Thyroid gland (tissue), 4 donors: ENCODE results near the gene MPST. TPM values are rescaled to one million over a fixed set of nuclear protein-coding genes. Genes with fewer than 3 reads are reported as not detected.

Source experiments
- DNase-seq, 2 donors: peaks; one replicate each; pipeline ENCODE4 v3.0.0-alpha.2; 2019
- H3K27ac ChIP-seq, 3 donors: fragments of 200-600 bp; sonication (generic); 1 replicate in 2 of 3; 2 replicates in 1 of 3; pipeline ENCODE4 v1.5.1; 2016 to 2019; ENCODE audit warnings: mild to moderate bottlenecking in 1 of 3, moderate library complexity in 1 of 3
- H3K27me3 ChIP-seq: fragments of 200-600 bp; sonication (generic); one replicate; pipeline ENCODE4 v1.5.1; 2019
- H3K36me3 ChIP-seq, 2 donors: fragments of 200-600 bp; sonication (generic); one replicate each; pipeline ENCODE4 v1.5.1; 2016 to 2019
- H3K4me1 ChIP-seq, 2 donors: fragments of 200-600 bp; sonication (generic); one replicate each; pipeline ENCODE4 v1.5.1; 2017 to 2019
- H3K4me3 ChIP-seq, 3 donors: fragments of 200-600 bp; sonication (generic); replicated peaks in 1 of 3; 1 replicate in 2 of 3; 2 replicates in 1 of 3; pipeline ENCODE4 v1.5.1; 2016; ENCODE audit warnings: mild to moderate bottlenecking in 1 of 3
- H3K9me3 ChIP-seq: fragments of 200-600 bp; sonication (generic); one replicate; pipeline ENCODE4 v1.5.1; 2017
- POLR2A ChIP-seq, 2 donors: fragments of 450-650 bp; IDR thresholded peaks; one replicate each; pipeline ENCODE4 v1.6.1; 2017; ENCODE audit warnings: antibody characterized with exemption in 2 of 2, mild to moderate bottlenecking in 2 of 2, moderate library complexity in 1 of 2
- WGBS, 2 donors: methylation state at CpG; one replicate each; pipeline ENCODE4 v1.1.5; 2017; 5-methylcytosine and 5-hydroxymethylcytosine counted together
- intact Hi-C: fragments of 100-400 bp; cut with DNase I; formaldehyde crosslinking; loops from one replicate; pipeline ENCODE4 v1.15.1; 2023
- total RNA-seq, 4 donors: library from RNA; depleted of rRNA; stranded (reverse); fragments of >200 nt; gene quantifications; one replicate each; pipeline ENCODE4 v1.2.3, GENCODE V29; 2016
- TF ChIP-seq, protein P1 (sequence below), 6 experiments: fragments of 200-600 bp in 3 of 6; fragments of 450-650 bp in 3 of 6; sonication (generic) in 3 of 6; IDR thresholded peaks; one replicate each; pipeline ENCODE4 v1.5.1; 2016 to 2019; ENCODE audit warnings: antibody characterized with exemption in 6 of 6, mild to moderate bottlenecking in 2 of 6, inconsistent platforms in 1 of 6, moderate library complexity in 1 of 6

The MPST gene
- total RNA-seq, 4 donors from 2014 or later = 67.7 to 102 (median 93.6) TPM

DNA sequence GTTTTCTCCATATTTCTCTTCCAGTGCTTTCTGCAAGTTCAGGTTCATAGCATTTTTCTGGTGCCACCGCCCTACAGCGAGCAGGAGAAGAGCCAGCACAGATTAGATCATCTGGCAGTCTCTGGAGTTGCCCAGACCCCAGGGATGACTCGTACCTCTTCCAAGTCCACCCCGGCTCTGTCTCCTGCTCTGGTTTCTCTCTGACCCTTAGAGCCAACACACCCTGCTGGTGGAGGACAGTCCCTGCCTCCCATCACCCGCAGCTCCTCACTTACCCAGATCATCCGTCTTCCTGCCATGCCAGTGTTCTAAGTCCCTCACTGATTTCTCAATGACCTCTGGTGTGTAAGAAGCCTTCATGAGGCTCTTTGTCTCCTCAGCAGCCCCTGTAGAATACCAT is 28.3 kb upstream of the MPST start:
- Histone ChIP-seq H3K36me3 (no peaks in the 10 kb centered on the region), H3K4me1 (no peaks in the 10 kb centered on the region), H3K27ac (no peak overlapping the region), H3K9me3 (no peaks in the 10 kb centered on the region), H3K27me3 (peaks cover 5% of the 10 kb centered on the region), H3K4me3 (no peak overlapping the region)
- TF ChIP-seq POLR2A (IDR thresholded peaks at IDR 0.05) = no peak
- TF ChIP-seq, protein P1, sequence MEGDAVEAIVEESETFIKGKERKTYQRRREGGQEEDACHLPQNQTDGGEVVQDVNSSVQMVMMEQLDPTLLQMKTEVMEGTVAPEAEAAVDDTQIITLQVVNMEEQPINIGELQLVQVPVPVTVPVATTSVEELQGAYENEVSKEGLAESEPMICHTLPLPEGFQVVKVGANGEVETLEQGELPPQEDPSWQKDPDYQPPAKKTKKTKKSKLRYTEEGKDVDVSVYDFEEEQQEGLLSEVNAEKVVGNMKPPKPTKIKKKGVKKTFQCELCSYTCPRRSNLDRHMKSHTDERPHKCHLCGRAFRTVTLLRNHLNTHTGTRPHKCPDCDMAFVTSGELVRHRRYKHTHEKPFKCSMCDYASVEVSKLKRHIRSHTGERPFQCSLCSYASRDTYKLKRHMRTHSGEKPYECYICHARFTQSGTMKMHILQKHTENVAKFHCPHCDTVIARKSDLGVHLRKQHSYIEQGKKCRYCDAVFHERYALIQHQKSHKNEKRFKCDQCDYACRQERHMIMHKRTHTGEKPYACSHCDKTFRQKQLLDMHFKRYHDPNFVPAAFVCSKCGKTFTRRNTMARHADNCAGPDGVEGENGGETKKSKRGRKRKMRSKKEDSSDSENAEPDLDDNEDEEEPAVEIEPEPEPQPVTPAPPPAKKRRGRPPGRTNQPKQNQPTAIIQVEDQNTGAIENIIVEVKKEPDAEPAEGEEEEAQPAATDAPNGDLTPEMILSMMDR (IDR thresholded peaks at IDR 0.05) = no peak
- 64% methylated on average over 6 of the region's 6 CpGs for WGBS, 2 donors
- no peak for DNase-seq
- intact Hi-C loops = no loop called here

DNA sequence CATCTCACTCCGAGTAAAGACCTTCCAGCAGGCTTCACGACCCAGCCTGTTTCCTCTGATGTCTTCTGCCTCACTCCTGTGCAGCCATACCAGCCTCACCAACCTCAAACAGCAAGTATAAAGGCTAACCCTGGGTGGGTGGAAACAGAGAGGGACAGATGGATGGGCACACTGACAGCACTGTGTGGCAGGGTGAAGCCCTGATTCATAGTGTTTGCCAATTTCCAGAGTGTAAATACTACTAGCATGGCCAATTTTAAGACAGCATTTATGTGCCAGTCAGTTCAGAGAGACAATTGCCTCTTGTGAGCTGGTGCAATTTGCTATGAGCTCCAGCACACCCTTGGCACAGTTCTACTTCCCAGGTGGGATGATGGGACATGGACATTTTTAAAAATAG is 21.8 kb upstream of the MPST start:
- no peaks in the 10 kb centered on the region for H3K4me1 ChIP-seq
- no peaks in the 10 kb centered on the region for H3K27me3 ChIP-seq
- no peaks in the 10 kb centered on the region for H3K36me3 ChIP-seq
- no peak overlapping the region for H3K4me3 ChIP-seq
- intact Hi-C loops = no loop called here
- H3K27ac ChIP-seq = no peak overlapping the region
- no peaks in the 10 kb centered on the region for H3K9me3 ChIP-seq
- whole genome bisulfite sequencing, 2 donors = 77 to 87% methylated on average over 2 of the region's 2 CpGs
- no peak for DNase-seq
- TF ChIP-seq, protein P1 (IDR thresholded peaks at IDR 0.05) = no peak
- TF ChIP-seq POLR2A (IDR thresholded peaks at IDR 0.05) = no peak

DNA sequence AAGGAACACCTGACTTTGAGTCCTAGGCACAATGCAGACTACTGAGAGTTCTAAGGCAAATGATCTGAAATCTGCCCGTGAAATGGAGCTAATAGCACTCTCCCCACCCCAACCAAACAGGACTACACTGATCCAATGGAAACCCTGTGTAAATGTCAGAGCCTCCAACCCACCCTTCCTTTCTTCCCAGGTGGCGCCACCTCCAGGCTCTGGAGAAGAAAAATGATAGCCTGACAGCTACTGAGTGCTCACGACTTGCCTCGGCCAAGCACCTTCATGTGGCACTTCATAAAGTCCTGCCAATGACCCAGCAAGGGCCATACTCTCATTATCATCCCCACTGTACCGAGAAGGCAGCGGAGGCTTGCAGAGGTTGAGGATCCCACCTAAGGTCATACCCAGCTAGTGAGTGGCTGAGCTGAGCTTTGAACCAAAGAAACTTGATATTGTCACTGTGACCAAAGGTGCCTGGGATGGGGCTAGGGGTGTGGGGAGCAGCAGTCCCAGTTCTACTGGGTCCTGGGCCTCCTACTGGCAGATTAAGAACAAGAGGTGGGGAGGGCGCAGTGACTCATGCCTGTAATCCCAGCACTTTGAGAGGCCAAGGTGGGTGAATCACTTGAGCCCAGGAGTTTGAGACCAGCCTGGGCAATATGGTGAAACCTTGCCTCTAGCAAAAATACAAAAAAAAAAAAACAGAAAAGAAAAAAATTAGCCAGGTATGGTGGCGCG is 20.8 kb upstream of the MPST start:
- no peaks in the 10 kb centered on the region for H3K36me3 ChIP-seq
- no peaks in the 10 kb centered on the region for H3K9me3 ChIP-seq
- DNase-seq = no peak
- no peaks in the 10 kb centered on the region for H3K27me3 ChIP-seq
- no peak overlapping the region for H3K27ac ChIP-seq
- no peak for TF ChIP-seq POLR2A (IDR thresholded peaks at IDR 0.05)
- TF ChIP-seq, protein P1 (IDR thresholded peaks at IDR 0.05) = no peak
- intact Hi-C loops = no loop called here
- no peak overlapping the region for H3K4me3 ChIP-seq
- WGBS, 2 donors = 81 to 83% methylated on average over 9 of the region's 9 CpGs
- H3K4me1 ChIP-seq = no peaks in the 10 kb centered on the region

DNA sequence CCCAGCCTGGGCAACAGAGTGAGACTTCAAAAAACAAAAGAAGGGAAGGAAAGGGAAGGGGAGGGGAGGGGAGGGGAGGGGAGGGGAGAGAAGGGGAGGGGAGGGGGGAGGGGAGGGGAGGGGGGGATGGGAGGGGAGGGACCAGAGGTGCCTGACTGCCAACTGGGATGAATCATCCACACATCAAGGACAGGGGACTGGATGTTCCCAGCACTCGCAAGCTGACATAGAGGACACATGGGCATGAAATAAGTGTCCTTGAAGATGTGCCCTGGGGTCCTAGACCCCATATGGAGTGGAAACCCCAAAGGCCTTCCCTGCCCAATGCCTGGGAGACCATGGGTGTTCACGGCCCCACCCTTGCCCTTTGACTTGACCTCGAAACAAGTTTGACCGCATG is 20.1 kb upstream of the MPST start:
- Histone ChIP-seq H3K27ac (no peak overlapping the region), H3K4me3 (no peak overlapping the region), H3K4me1 (no peaks in the 10 kb centered on the region), H3K36me3 (no peaks in the 10 kb centered on the region), H3K9me3 (no peaks in the 10 kb centered on the region), H3K27me3 (no peaks in the 10 kb centered on the region)
- TF ChIP-seq, protein P1 (IDR thresholded peaks at IDR 0.05) = no peak
- TF ChIP-seq POLR2A (IDR thresholded peaks at IDR 0.05) = no peak
- WGBS, 2 donors = 90 to 95% methylated on average over 4 of the region's 4 CpGs
- intact Hi-C loops = no loop called here
- no peak for DNase-seq

DNA sequence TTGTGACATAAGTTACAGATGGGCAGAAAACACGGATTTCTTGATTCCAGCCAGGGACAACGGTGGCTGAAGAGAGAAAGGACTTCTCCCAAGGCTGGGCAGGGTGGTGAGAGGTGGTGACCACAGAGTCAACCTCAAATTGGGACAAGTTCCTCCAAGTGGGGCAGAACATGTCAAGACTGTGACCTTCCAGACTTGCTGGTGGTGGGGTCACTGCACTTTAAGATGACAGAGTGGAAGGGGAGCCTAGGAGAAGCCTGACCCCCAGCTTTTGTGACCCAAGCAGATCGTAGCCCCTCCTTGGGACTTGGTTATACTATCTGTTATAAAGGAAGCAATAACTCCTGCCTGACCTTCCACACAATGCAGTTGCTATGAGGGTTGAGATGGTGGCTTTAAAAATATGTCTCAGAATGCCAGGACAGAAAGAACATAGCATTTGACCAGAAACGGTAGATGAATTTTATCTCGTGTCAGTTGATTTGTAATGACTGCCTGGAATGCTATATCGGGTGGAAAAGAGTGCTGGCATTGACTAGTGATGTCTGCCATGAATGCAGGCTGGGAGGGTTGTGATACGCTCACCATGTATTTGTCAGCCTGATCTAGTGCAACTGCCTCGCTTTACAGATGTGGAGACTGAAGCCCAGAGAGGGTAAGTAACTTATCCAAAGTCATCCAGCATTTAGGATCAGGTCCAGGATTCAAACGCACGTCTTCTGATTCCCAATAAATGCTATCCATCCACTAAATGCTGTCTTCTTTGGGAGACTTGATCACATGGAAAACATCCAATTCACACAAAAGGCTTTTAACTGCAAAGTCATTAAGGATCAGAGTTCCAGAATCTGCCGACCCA is 18.6 kb upstream of the MPST start:
- no peak for DNase-seq
- H3K4me1 ChIP-seq = no peaks in the 10 kb centered on the region
- H3K27me3 ChIP-seq = no peaks in the 10 kb centered on the region
- H3K27ac ChIP-seq = no peak overlapping the region
- H3K36me3 ChIP-seq = no peaks in the 10 kb centered on the region
- no peaks in the 10 kb centered on the region for H3K9me3 ChIP-seq
- H3K4me3 ChIP-seq = no peak overlapping the region
- WGBS, 2 donors = 77 to 83% methylated on average over 11 of the region's 11 CpGs
- intact Hi-C loops = no loop called here
- TF ChIP-seq POLR2A (IDR thresholded peaks at IDR 0.05) = no peak
- TF ChIP-seq, protein P1 (IDR thresholded peaks at IDR 0.05) = no peak
